DND-41 (cell line): Measurements from ENCODE around the gene SLC44A1.

ENCODE experiments used
- ATAC-seq: fragments of 200-7000 bp; cut with Tn5 transposase; 3 replicates; pipeline ENCODE4 v1.9.1; 2021; ENCODE audit warnings: low read depth; ENCODE audit not compliant: insufficient read depth
- DNase-seq: peaks from one replicate; pipeline ENCODE4 v3.0.0-alpha.2; 2020
- H2AFZ ChIP-seq: 2 replicates; pipeline ENCODE4 v1.6.0; 2012; ENCODE audit warnings: low read depth, low read length
- H3K27ac ChIP-seq: 2 replicates; pipeline ENCODE4 v1.5.1; 2012; ENCODE audit warnings: low read length, inconsistent platforms
- H3K27me3 ChIP-seq: fragments of 200-600 bp; sonication (generic); 2 replicates; pipeline ENCODE4 v1.6.0; 2012; ENCODE audit warnings: low read length, mild to moderate bottlenecking, inconsistent platforms; ENCODE audit not compliant: insufficient read depth, poor library complexity
- H3K36me3 ChIP-seq: 2 replicates; pipeline ENCODE4 v1.5.1; 2012; ENCODE audit warnings: low read length, inconsistent platforms; ENCODE audit not compliant: insufficient read depth
- H3K4me1 ChIP-seq: 2 replicates; pipeline ENCODE4 v1.5.1; 2012; ENCODE audit warnings: mild to moderate bottlenecking, low read length; ENCODE audit not compliant: insufficient read depth
- H3K4me2 ChIP-seq: 2 replicates; pipeline ENCODE4 v1.6.0; 2012; ENCODE audit warnings: mild to moderate bottlenecking, moderate library complexity, low read length, inconsistent platforms; ENCODE audit not compliant: insufficient read depth
- H3K4me3 ChIP-seq, 2 experiments: fragments of 200-600 bp in 1 of 2; shearing (Covaris generic) in 1 of 2; 2 replicates each; pipeline ENCODE4 v1.5.1; 2012 to 2016; ENCODE audit warnings: inconsistent platforms in 2 of 2, low read length in 2 of 2, mild to moderate bottlenecking in 2 of 2, low read depth in 1 of 2, moderate library complexity in 1 of 2
- H3K79me2 ChIP-seq: 2 replicates; pipeline ENCODE4 v1.6.0; 2012; ENCODE audit warnings: low read length, inconsistent platforms; ENCODE audit not compliant: insufficient read depth
- H3K9ac ChIP-seq: 2 replicates; pipeline ENCODE4 v1.6.0; 2012; ENCODE audit warnings: low read depth, mild to moderate bottlenecking, inconsistent platforms, low read length, moderate library complexity
- H3K9me3 ChIP-seq: 2 replicates; pipeline ENCODE4 v1.5.1; 2012; ENCODE audit warnings: low read length, moderate library complexity, mild to moderate bottlenecking, inconsistent platforms; ENCODE audit not compliant: insufficient read depth, severe bottlenecking
- H4K20me1 ChIP-seq: 2 replicates; pipeline ENCODE4 v1.6.0; 2012; ENCODE audit warnings: low read length; ENCODE audit not compliant: insufficient read depth
- EZH2 ChIP-seq: IDR thresholded peaks from 3 replicates; pipeline ENCODE4 v1.6.1; 2012; ENCODE audit warnings: borderline replicate concordance, low read depth, mild to moderate bottlenecking, moderate library complexity, low read length, inconsistent platforms; ENCODE audit not compliant: severe bottlenecking
- TF ChIP-seq, protein P1 (sequence below): IDR thresholded peaks from 2 replicates; pipeline ENCODE4 v1.5.1; 2012; ENCODE audit warnings: borderline replicate concordance, low read length, moderate library complexity, mild to moderate bottlenecking; ENCODE audit not compliant: poor library complexity, severe bottlenecking; ENCODE audit errors: extremely low read depth

The SLC44A1 gene

DNA sequence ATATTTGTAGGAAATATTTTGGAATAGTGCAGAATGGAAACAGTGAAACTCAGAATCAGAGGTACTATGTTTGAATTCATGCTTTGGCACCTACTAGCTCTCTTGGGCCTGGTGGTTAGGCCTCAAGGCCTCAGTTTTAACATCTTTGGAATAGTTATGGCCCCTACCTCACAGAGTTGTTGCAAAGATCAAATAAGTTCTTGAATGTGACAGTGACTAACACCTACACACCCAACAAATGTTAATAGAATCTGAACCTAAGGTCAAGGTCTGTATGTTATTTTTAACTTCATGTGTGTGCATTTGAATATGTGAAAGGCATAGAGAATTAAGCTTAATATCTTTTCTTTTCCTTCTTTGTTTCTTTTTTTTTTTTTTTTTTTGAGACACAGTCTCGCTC is 87.3 kb downstream of the SLC44A1 start:
- Histone ChIP-seq H3K9ac (no peak overlapping the region), H3K4me1 (no peaks in the 10 kb centered on the region), H3K4me3 (no peak overlapping the region), H3K79me2 (no peaks in the 10 kb centered on the region), H3K36me3 (peaks cover 4% of the 10 kb centered on the region; the same call in 1 of the 2 replicates), H3K4me2 (no peak overlapping the region), H4K20me1 (no peaks in the 10 kb centered on the region), H2AFZ (no peak overlapping the region), H3K9me3 (no peaks in the 10 kb centered on the region), H3K27ac (no peak overlapping the region), H3K27me3 (no peaks in the 10 kb centered on the region)
- TF ChIP-seq EZH2 = no peak
- TF ChIP-seq, protein P1, sequence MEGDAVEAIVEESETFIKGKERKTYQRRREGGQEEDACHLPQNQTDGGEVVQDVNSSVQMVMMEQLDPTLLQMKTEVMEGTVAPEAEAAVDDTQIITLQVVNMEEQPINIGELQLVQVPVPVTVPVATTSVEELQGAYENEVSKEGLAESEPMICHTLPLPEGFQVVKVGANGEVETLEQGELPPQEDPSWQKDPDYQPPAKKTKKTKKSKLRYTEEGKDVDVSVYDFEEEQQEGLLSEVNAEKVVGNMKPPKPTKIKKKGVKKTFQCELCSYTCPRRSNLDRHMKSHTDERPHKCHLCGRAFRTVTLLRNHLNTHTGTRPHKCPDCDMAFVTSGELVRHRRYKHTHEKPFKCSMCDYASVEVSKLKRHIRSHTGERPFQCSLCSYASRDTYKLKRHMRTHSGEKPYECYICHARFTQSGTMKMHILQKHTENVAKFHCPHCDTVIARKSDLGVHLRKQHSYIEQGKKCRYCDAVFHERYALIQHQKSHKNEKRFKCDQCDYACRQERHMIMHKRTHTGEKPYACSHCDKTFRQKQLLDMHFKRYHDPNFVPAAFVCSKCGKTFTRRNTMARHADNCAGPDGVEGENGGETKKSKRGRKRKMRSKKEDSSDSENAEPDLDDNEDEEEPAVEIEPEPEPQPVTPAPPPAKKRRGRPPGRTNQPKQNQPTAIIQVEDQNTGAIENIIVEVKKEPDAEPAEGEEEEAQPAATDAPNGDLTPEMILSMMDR = no peak
- no peak for DNase-seq
- ATAC-seq = no peak

GRCh38 chr9:105332471-105332870 is 88.0 kb downstream of the SLC44A1 start:
- no peak for ATAC-seq
- H3K36me3 ChIP-seq = peaks cover 4% of the 10 kb centered on the region; the same call in 1 of the 2 replicates
- H3K9ac ChIP-seq = no peak overlapping the region
- no peaks in the 10 kb centered on the region for H3K4me1 ChIP-seq
- DNase-seq = no peak
- H3K4me2 ChIP-seq = no peak overlapping the region
- no peak overlapping the region for H3K27ac ChIP-seq
- H3K4me3 ChIP-seq = no peak overlapping the region
- H3K27me3 ChIP-seq = no peaks in the 10 kb centered on the region
- TF ChIP-seq EZH2 = no peak
- TF ChIP-seq, protein P1 = no peak
- H3K79me2 ChIP-seq = no peaks in the 10 kb centered on the region
- no peak overlapping the region for H2AFZ ChIP-seq
- no peaks in the 10 kb centered on the region for H3K9me3 ChIP-seq
- no peaks in the 10 kb centered on the region for H4K20me1 ChIP-seq

DNA sequence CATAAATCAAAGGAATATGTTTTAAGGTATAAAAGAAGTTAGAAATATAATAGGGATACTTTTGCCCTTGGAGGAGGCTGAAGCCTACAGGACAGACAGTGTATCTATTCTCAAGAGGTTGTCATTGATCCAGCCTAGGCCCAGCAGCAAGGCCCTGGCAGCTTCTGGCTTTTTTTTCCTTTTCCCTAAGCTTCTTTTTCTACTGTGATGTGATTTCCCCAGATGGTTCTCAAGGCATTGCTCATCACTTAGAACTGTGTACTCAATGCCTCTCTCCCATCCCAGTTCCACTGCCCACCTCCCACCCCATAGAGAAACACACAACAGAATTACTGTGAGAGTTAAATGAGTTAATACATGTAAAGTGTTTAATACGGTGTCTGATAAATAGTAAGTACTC is 88.6 kb downstream of the SLC44A1 start:
- no peak for TF ChIP-seq EZH2
- Histone ChIP-seq H3K79me2 (no peaks in the 10 kb centered on the region), H3K4me2 (no peak overlapping the region), H3K4me1 (no peaks in the 10 kb centered on the region), H3K4me3 (no peak overlapping the region), H3K27ac (no peak overlapping the region), H3K9ac (no peak overlapping the region), H4K20me1 (no peaks in the 10 kb centered on the region), H2AFZ (no peak overlapping the region), H3K27me3 (no peaks in the 10 kb centered on the region), H3K36me3 (peaks cover 9% of the 10 kb centered on the region; the same call in 1 of the 2 replicates), H3K9me3 (no peaks in the 10 kb centered on the region)
- ATAC-seq (no peak), DNase-seq (no peak)

DNA sequence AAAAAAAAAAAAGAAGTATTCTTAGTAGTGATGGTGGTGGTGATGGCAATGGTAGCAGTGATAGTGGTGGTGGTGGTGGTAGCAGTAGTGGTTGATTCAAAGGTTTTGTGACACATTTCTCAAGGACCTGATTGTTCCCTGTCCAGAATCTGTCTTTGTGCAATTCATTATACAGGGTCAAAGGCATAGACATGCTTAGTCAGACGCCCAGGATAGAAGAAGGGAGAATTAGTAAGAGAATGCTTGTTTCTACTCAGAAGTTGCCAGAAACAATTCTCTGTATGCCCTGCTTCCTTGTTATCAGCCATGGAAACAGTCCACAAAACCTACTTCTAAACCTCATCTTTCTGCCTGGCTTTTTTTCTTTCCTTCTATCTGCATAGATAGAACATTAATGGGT is 89.4 kb downstream of the SLC44A1 start:
- Histone ChIP-seq H3K4me1 (no peaks in the 10 kb centered on the region), H3K9me3 (no peaks in the 10 kb centered on the region), H3K4me3 (no peak overlapping the region), H3K4me2 (no peak overlapping the region), H3K27me3 (no peaks in the 10 kb centered on the region), H2AFZ (no peak overlapping the region), H3K27ac (no peak overlapping the region), H3K36me3 (peaks cover 9% of the 10 kb centered on the region; the same call in 1 of the 2 replicates), H3K79me2 (no peaks in the 10 kb centered on the region), H3K9ac (no peak overlapping the region), H4K20me1 (no peaks in the 10 kb centered on the region)
- DNase-seq = no peak
- TF ChIP-seq, protein P1 = no peak
- no peak for TF ChIP-seq EZH2
- no peak for ATAC-seq
